Measurements from ENCODE around the gene MAN1C1. TPM values are rescaled to one million over a fixed set of nuclear protein-coding genes. Genes with fewer than 3 reads are reported as not detected.

MAN1C1 gene
- total and polyA plus RNA-seq, 2 donors (not counting 3 experiments of a cell fraction or from before 2014, with no cell fraction given), result 1.5 to 4.0 TPM

- intact Hi-C loops (cut with micrococcal nuclease) (no loop called here), dilution Hi-C loops (cut with MboI; ENCODE audit: extremely low pct_ligation_motif_present, low sequenced_read_pairs) (no loop called here)
- TF ChIP-seq, protein P1, sequence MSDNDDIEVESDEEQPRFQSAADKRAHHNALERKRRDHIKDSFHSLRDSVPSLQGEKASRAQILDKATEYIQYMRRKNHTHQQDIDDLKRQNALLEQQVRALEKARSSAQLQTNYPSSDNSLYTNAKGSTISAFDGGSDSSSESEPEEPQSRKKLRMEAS (IDR thresholded peaks at IDR 0.05; ENCODE audit: insufficient read depth, insufficient read length), result no peak
- TF ChIP-seq MYC (IDR thresholded peaks at IDR 0.05; ENCODE audit: low read depth, low read length), result no peak
- TF ChIP-seq EZH2 (IDR thresholded peaks at IDR 0.05; ENCODE audit: borderline replicate concordance, low read depth, low read length, severe bottlenecking), result no peak
- TF ChIP-seq, protein P2, sequence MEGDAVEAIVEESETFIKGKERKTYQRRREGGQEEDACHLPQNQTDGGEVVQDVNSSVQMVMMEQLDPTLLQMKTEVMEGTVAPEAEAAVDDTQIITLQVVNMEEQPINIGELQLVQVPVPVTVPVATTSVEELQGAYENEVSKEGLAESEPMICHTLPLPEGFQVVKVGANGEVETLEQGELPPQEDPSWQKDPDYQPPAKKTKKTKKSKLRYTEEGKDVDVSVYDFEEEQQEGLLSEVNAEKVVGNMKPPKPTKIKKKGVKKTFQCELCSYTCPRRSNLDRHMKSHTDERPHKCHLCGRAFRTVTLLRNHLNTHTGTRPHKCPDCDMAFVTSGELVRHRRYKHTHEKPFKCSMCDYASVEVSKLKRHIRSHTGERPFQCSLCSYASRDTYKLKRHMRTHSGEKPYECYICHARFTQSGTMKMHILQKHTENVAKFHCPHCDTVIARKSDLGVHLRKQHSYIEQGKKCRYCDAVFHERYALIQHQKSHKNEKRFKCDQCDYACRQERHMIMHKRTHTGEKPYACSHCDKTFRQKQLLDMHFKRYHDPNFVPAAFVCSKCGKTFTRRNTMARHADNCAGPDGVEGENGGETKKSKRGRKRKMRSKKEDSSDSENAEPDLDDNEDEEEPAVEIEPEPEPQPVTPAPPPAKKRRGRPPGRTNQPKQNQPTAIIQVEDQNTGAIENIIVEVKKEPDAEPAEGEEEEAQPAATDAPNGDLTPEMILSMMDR (IDR thresholded peaks at IDR 0.05; ENCODE audit: extremely low read depth in 1 of 2, insufficient read depth in 1 of 2, low read depth in 1 of 2, low read length in 2 of 2), result no peak
- no peak for TF ChIP-seq FOS (IDR thresholded peaks at IDR 0.05; ENCODE audit: borderline replicate concordance, insufficient read depth, low read length)
- TF ChIP-seq JUN (IDR thresholded peaks at IDR 0.05; ENCODE audit: borderline replicate concordance, insufficient read depth, insufficient read length, low read depth), result no peak
- no peak for TF ChIP-seq GATA2 (IDR thresholded peaks at IDR 0.05; ENCODE audit: insufficient read depth, insufficient read length, low read depth, low read length)
- no peak for TF ChIP-seq POLR2A (IDR thresholded peaks at IDR 0.05; ENCODE audit: low read depth, low read length)
- TF ChIP-seq POLR2AphosphoS5 (IDR thresholded peaks at IDR 0.05; ENCODE audit: insufficient read depth, low read depth, low read length), result no peak
- no TSS peak for BruUV-seq (replicated peaks)
- POLR2A ChIA-PET, result no interaction called here
- Histone ChIP-seq H2AFZ (ENCODE audit: low read depth, low read length) (no peak overlapping the region), H4K20me1 (replicated peaks; ENCODE audit: control insufficient read depth, extremely low read depth, insufficient read depth, low read length) (no peaks in the 10 kb centered on the region), H3K27me3 (ENCODE audit: control insufficient read depth in 2 of 2, insufficient read depth in 2 of 2, low read length in 2 of 2) (peaks cover 0 to 3% of the 10 kb centered on the region in 2 experiments), H3K4me1 (ENCODE audit: control insufficient read depth, extremely low read depth, insufficient read depth, low read length) (no peaks in the 10 kb centered on the region), H3K9me1 (replicated peaks; ENCODE audit: control insufficient read depth, extremely low read depth, insufficient read depth, low read length) (no peaks in the 10 kb centered on the region), H3K9ac (replicated peaks; ENCODE audit: extremely low read depth, insufficient read depth, low read length) (no peak overlapping the region), H3K79me2 (ENCODE audit: control insufficient read depth, insufficient read depth, low read length) (no peaks in the 10 kb centered on the region), H3K27ac (ENCODE audit: insufficient read depth, low read depth, low read length) (no peak overlapping the region), H3K4me2 (ENCODE audit: insufficient read depth, low read length) (no peak overlapping the region), H3K36me3 (ENCODE audit: control insufficient read depth in 2 of 2, extremely low read depth in 1 of 2, insufficient read depth in 2 of 2, low read length in 2 of 2) (no peaks in the 10 kb centered on the region), H3K4me3 (replicated peaks in 1 of 3; ENCODE audit: insufficient read depth in 1 of 3, low read depth in 1 of 3, low read length in 3 of 3) (no peak overlapping the region), H3K9me3 (replicated peaks; ENCODE audit: control insufficient read depth, insufficient read depth, low read length) (no peaks in the 10 kb centered on the region)
- CTCF ChIA-PET, result interaction anchor here (1.2 to 2.3 kb wide), 3 partner anchors 12 to 126 kb away, joined by 3 to 7 read pairs (median 5); no protein-coding TSS in a partner anchor
- DNase-seq (ENCODE audit: low read depth, low spot score) (no peak), FAIRE-seq (no peak)
Measured at GRCh38 chr1:25744636-25745425, 128.2 kb downstream of the MAN1C1 start.

All from endothelial cell of umbilical vein (primary cell).